Mucosa of stomach (tissue), 1 donor: ENCODE measurements around the gene BSPRY.
"Not testable (repeated sequence)": the region's sequence is repeated elsewhere in the genome, so short reads cannot be mapped to it uniquely, and the experiment has no call there.

Source experiments
- H3K27me3 ChIP-seq: one replicate; pipeline ENCODE4 v1.7.0; 2013; ENCODE audit warnings: mild to moderate bottlenecking, low read length; ENCODE audit not compliant: control insufficient read depth, insufficient read depth
- H3K36me3 ChIP-seq: one replicate; pipeline ENCODE4 v1.7.0; 2013; ENCODE audit warnings: low read length; ENCODE audit not compliant: control insufficient read depth, insufficient read depth
- H3K4me1 ChIP-seq: one replicate; pipeline ENCODE4 v1.7.0; 2013; ENCODE audit warnings: mild to moderate bottlenecking, low read length; ENCODE audit not compliant: control insufficient read depth, insufficient read depth
- H3K4me3 ChIP-seq: one replicate; pipeline ENCODE4 v1.7.0; 2013; ENCODE audit warnings: low read length
- H3K9ac ChIP-seq: one replicate; pipeline ENCODE4 v1.7.0; 2013; ENCODE audit warnings: mild to moderate bottlenecking, low read length, moderate library complexity
- H3K9me3 ChIP-seq: one replicate; pipeline ENCODE4 v1.7.0; 2013; ENCODE audit warnings: mild to moderate bottlenecking, low read length, moderate library complexity; ENCODE audit not compliant: control insufficient read depth
- donor health status: Pancreatic carcinoma.

Gene BSPRY

GRCh38 chr9:113376634-113377567 is 27.6 kb downstream of the BSPRY start, which contains the start of gene HDHD3:
HDHD3 (minus strand) TSS chr9:113376986; CDS start chr9:113374354, 2,632 bp downstream.
- H3K4me1 ChIP-seq = peaks cover 56% of the 10 kb centered on the region
- no peaks in the 10 kb centered on the region for H3K9me3 ChIP-seq
- peak within 1 kb of the TSS; percentile 98 for H3K9ac ChIP-seq
- H3K4me3 ChIP-seq = peak within 1 kb of the TSS; percentile 80
- no peaks in the 10 kb centered on the region for H3K27me3 ChIP-seq
- peaks cover 20% of the 10 kb centered on the region for H3K36me3 ChIP-seq

GRCh38 chr9:113379094-113379828 is 29.9 kb downstream of the BSPRY start:
- not testable (repeated sequence) for H3K27me3 ChIP-seq, H3K36me3 ChIP-seq, H3K4me3 ChIP-seq, H3K9me3 ChIP-seq, H3K9ac ChIP-seq
- H3K4me1 ChIP-seq = peaks cover 64% of the 10 kb centered on the region

DNA sequence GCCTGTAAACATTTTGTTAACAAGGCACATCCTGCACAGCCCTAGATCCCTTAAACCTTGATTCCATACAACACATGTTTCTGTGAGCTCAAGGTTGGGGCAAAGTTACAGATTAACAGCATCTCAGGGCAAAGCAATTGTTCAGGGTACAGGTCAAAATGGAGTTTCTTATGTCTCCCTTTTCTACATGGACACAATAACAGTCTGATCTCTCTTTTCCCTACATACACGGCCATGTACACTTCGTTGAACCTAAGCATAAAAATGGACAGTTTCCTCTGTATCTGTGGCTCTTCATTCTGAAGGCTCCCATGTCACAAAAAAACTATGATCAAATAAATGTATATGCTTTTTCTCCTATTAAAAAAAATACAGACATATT is 30.5 kb downstream of the BSPRY start:
- H3K4me1 ChIP-seq = peaks cover 58% of the 10 kb centered on the region
- H3K27me3 ChIP-seq, H3K4me3 ChIP-seq, H3K9me3 ChIP-seq, H3K36me3 ChIP-seq, H3K9ac ChIP-seq: not testable (repeated sequence)

DNA sequence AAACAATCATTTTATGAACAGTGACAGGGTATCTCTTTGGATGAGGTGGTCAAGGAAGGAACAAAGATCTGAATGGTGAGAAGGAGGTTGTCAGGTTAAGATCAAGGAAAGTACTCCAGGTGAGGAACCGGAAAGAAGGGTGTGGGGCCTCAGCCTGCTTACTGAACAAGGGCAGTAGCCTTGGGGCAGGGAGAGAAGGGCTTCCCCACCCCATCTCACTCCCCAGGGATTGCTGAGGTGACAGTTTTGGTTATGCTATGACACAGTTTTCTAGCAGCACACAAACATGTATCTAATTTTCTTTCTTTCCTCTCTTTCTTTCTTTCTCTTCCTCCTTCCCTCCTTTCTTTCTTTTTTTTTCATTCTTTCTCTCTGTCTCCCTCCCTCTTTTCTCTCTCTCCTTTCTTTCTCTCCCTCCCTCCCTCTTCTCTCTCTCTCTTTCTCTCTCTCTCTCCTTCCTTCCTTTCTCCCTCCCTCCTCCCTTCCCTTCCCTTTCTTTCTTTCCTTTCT is 31.6 kb downstream of the BSPRY start:
- Histone ChIP-seq H3K4me3 (no peak overlapping the region), H3K27me3 (no peaks in the 10 kb centered on the region), H3K36me3 (no peaks in the 10 kb centered on the region), H3K9me3 (no peaks in the 10 kb centered on the region), H3K4me1 (peaks cover 49% of the 10 kb centered on the region), H3K9ac (peak overlapping the region; percentile 28)

DNA sequence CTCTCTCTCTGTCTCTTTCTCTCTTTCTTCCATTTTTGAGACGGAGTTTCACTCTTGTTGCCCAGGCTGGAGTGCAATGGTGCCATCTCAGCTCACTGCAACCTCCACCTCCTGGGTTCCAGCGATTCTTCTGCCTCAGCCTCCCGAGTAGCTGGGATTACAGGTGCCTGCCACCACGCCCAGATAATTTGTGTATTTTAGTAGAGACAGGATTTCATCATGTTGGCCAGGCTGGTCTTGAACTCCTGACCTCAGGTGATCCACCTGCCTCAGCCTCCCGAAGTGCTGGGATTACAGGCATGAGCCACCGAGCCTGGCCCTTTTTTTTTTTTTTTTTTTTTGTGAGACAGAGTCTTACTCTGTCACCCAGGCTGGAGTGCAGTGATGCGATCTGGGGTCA is 32.1 kb downstream of the BSPRY start:
- not testable (repeated sequence) for H3K9me3 ChIP-seq, H3K27me3 ChIP-seq, H3K4me3 ChIP-seq, H3K36me3 ChIP-seq
- Histone ChIP-seq H3K9ac (peak overlapping the region; percentile 65), H3K4me1 (peaks cover 52% of the 10 kb centered on the region)

DNA sequence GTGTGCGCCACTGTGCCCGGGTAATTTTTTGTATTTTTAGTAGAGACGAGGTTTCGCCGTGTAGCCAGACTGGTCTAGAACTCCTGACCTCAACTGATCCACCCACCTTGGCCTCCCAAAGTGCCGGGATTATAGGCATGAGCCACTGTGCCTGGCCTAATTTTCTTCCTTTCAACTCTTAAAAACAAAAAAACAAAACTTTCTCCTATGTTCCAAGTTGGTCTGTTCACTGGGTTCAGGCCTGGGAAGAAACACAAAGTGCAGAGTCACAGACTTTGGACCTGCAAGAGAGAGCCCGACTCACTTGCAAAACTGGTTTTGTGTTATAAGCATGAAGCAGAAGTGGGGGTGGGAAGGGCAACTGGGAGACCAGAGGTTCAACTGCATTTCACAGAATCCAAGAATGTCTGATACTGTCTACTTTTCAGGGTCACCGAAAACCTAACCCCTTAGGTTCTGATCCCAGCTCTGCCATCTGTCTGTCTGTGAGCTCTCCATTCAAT is 32.6 kb downstream of the BSPRY start:
- peaks cover 3% of the 10 kb centered on the region for H3K36me3 ChIP-seq
- H3K4me3 ChIP-seq = no peak overlapping the region
- H3K9ac ChIP-seq = peak overlapping the region; percentile 65
- H3K27me3 ChIP-seq = no peaks in the 10 kb centered on the region
- no peaks in the 10 kb centered on the region for H3K9me3 ChIP-seq
- peaks cover 57% of the 10 kb centered on the region for H3K4me1 ChIP-seq

- no peak overlapping the region for H3K4me3 ChIP-seq
- peaks cover 50% of the 10 kb centered on the region for H3K4me1 ChIP-seq
- H3K9ac ChIP-seq = peak overlapping the region; percentile 47
- H3K27me3 ChIP-seq = no peaks in the 10 kb centered on the region
- H3K9me3 ChIP-seq = no peaks in the 10 kb centered on the region
- peaks cover 19% of the 10 kb centered on the region for H3K36me3 ChIP-seq
These were observed 37.4 kb downstream of the BSPRY start for GRCh38 chr9:113386571-113387393.

- Histone ChIP-seq H3K9me3 (no peaks in the 10 kb centered on the region), H3K9ac (peak overlapping the region; percentile 47), H3K27me3 (no peaks in the 10 kb centered on the region), H3K4me1 (peaks cover 42% of the 10 kb centered on the region), H3K36me3 (peaks cover 19% of the 10 kb centered on the region), H3K4me3 (no peak overlapping the region)
These were observed 38.4 kb downstream of the BSPRY start for GRCh38 chr9:113387560-113388230.

GRCh38 chr9:113388833-113389232 is 39.5 kb downstream of the BSPRY start:
- Histone ChIP-seq H3K27me3 (no peaks in the 10 kb centered on the region), H3K9me3 (no peaks in the 10 kb centered on the region), H3K4me1 (peaks cover 34% of the 10 kb centered on the region), H3K36me3 (peaks cover 19% of the 10 kb centered on the region), H3K4me3 (no peak overlapping the region), H3K9ac (peak overlapping the region; percentile 33)

- Histone ChIP-seq H3K36me3 (peaks cover 19% of the 10 kb centered on the region), H3K4me1 (peaks cover 34% of the 10 kb centered on the region), H3K4me3 (no peak overlapping the region), H3K9me3 (no peaks in the 10 kb centered on the region), H3K27me3 (no peaks in the 10 kb centered on the region), H3K9ac (no peak overlapping the region)
These were observed 40.1 kb downstream of the BSPRY start for GRCh38 chr9:113389451-113389850.
